HL-60 (cell line): ENCODE measurements around the gene SEPTIN5.

Experiments used
- DNase-seq, 2 experiments: peaks; one replicate each; pipeline ENCODE4 v3.0.0-alpha.2; 2010 to 2020; ENCODE audit warnings: low read depth in 1 of 2, low spot score in 1 of 2
- H3K27ac ChIP-seq: fragments of 250-450 bp; sonication (Bioruptor Pico); replicated peaks from 2 replicates; pipeline ENCODE4 v1.5.1; 2020; ENCODE audit warnings: mild to moderate bottlenecking, moderate library complexity
- H3K27me3 ChIP-seq: fragments of 250-450 bp; sonication (Bioruptor Pico); 2 replicates; pipeline ENCODE4 v1.5.1; 2021; ENCODE audit warnings: mild to moderate bottlenecking, moderate library complexity; ENCODE audit not compliant: insufficient read depth, poor library complexity, severe bottlenecking
- H3K4me3 ChIP-seq: replicated peaks from 2 replicates; pipeline ENCODE4 v1.5.1; 2011; ENCODE audit warnings: mild to moderate bottlenecking, control low read depth, low read length; ENCODE audit not compliant: insufficient read depth
- GABPA ChIP-seq: IDR thresholded peaks from 2 replicates; pipeline ENCODE4 v1.6.1; 2012; ENCODE audit warnings: low read depth
- POLR2AphosphoS5 ChIP-seq: IDR thresholded peaks from 2 replicates; pipeline ENCODE4 v1.6.1; 2012; ENCODE audit warnings: low read depth
- REST ChIP-seq: IDR thresholded peaks from 2 replicates; pipeline ENCODE4 v1.6.1; 2012; ENCODE audit warnings: low read depth; ENCODE audit not compliant: insufficient replicate concordance
- SPI1 ChIP-seq: IDR thresholded peaks from 2 replicates; pipeline ENCODE4 v1.6.1; 2012; ENCODE audit warnings: low read depth, mild to moderate bottlenecking, borderline replicate concordance
- TF ChIP-seq, protein P1 (sequence below): IDR thresholded peaks from one replicate; pipeline ENCODE4 v1.5.1; 2011; ENCODE audit warnings: low read length, control low read depth, inconsistent platforms; ENCODE audit not compliant: insufficient read depth

Gene SEPTIN5

GRCh38 chr22:19729507-19729906, 15.2 kb downstream of the SEPTIN5 start:
- Histone ChIP-seq H3K4me3 (no peak overlapping the region), H3K27me3 (peaks cover 4% of the 10 kb centered on the region), H3K27ac (no peak overlapping the region)
- no peak for DNase-seq
- no peak for TF ChIP-seq POLR2AphosphoS5
- TF ChIP-seq SPI1 = no peak
- TF ChIP-seq, protein P1, sequence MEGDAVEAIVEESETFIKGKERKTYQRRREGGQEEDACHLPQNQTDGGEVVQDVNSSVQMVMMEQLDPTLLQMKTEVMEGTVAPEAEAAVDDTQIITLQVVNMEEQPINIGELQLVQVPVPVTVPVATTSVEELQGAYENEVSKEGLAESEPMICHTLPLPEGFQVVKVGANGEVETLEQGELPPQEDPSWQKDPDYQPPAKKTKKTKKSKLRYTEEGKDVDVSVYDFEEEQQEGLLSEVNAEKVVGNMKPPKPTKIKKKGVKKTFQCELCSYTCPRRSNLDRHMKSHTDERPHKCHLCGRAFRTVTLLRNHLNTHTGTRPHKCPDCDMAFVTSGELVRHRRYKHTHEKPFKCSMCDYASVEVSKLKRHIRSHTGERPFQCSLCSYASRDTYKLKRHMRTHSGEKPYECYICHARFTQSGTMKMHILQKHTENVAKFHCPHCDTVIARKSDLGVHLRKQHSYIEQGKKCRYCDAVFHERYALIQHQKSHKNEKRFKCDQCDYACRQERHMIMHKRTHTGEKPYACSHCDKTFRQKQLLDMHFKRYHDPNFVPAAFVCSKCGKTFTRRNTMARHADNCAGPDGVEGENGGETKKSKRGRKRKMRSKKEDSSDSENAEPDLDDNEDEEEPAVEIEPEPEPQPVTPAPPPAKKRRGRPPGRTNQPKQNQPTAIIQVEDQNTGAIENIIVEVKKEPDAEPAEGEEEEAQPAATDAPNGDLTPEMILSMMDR = no peak
- TF ChIP-seq REST = no peak

- TF ChIP-seq GABPA = no peak
- no peak for TF ChIP-seq REST
- TF ChIP-seq, protein P1 = no peak
- TF ChIP-seq POLR2AphosphoS5 = no peak
- TF ChIP-seq SPI1 = no peak
- no peak overlapping the region for H3K4me3 ChIP-seq
- DNase-seq = no peak
- no peak overlapping the region for H3K27ac ChIP-seq
- H3K27me3 ChIP-seq = no peaks in the 10 kb centered on the region
These were observed 15.9 kb downstream of the SEPTIN5 start for GRCh38 chr22:19730198-19730597.

- H3K27me3 ChIP-seq = no peaks in the 10 kb centered on the region
- H3K27ac ChIP-seq = no peak overlapping the region
- peak; percentile 43 to 69 for DNase-seq
- peak overlapping the region; percentile 18 for H3K4me3 ChIP-seq
- no peak for TF ChIP-seq SPI1
- TF ChIP-seq, protein P1 = peak; percentile 52
These were observed 16.5 kb downstream of the SEPTIN5 start for GRCh38 chr22:19730655-19731360.
